Ishikawa (cell line): ENCODE data around the gene PLCE1.

Experiments
- EGR1 ChIP-seq: IDR thresholded peaks from 2 replicates; pipeline ENCODE4 v1.6.1; 2012
- EP300 ChIP-seq: IDR thresholded peaks from 2 replicates; pipeline ENCODE4 v1.6.1; 2012; ENCODE audit warnings: borderline replicate concordance
- FOXM1 ChIP-seq: IDR thresholded peaks from 2 replicates; pipeline ENCODE4 v1.6.1; 2012; ENCODE audit warnings: low read depth, borderline replicate concordance
- TAF1 ChIP-seq: IDR thresholded peaks from 2 replicates; pipeline ENCODE4 v1.6.1; 2012; ENCODE audit warnings: low read depth, mild to moderate bottlenecking
- TEAD4 ChIP-seq: IDR thresholded peaks from 2 replicates; pipeline ENCODE4 v1.6.1; 2012
- TF ChIP-seq, protein P1 (sequence below): IDR thresholded peaks from 2 replicates; pipeline ENCODE4 v1.6.1; 2012
- TF ChIP-seq, protein P2 (sequence below): IDR thresholded peaks from 2 replicates; pipeline ENCODE4 v1.6.1; 2012
- TF ChIP-seq, protein P3 (sequence below): IDR thresholded peaks from 2 replicates; pipeline ENCODE4 v1.6.1; 2012; ENCODE audit warnings: low read depth, mild to moderate bottlenecking

DNA sequence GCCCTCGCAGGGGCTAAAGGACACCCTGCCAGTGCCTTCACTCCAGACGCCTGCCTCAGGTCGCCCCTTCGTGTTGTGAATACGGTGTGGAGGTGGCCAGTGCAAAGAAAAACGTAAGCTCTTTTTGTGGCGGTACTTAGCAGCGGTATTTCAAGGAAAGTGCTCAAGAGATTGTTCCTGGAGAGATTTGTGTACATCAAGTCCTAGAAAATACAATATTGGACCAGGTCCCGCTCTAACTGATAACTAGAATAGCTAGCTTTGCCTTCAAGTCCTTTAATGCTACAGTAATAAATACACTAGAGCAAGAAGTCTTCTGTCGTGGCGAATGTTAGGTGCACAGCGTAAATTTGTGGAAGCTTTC lies 689 bp downstream of the PLCE1 start:
- TF ChIP-seq TEAD4 (no peak), EP300 (no peak), EGR1 (no peak), TAF1 (no peak), FOXM1 (no peak)
- TF ChIP-seq, protein P1, sequence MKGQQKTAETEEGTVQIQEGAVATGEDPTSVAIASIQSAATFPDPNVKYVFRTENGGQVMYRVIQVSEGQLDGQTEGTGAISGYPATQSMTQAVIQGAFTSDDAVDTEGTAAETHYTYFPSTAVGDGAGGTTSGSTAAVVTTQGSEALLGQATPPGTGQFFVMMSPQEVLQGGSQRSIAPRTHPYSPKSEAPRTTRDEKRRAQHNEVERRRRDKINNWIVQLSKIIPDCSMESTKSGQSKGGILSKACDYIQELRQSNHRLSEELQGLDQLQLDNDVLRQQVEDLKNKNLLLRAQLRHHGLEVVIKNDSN, result no peak
- TF ChIP-seq, protein P2, sequence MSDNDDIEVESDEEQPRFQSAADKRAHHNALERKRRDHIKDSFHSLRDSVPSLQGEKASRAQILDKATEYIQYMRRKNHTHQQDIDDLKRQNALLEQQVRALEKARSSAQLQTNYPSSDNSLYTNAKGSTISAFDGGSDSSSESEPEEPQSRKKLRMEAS, result no peak
- TF ChIP-seq, protein P3, sequence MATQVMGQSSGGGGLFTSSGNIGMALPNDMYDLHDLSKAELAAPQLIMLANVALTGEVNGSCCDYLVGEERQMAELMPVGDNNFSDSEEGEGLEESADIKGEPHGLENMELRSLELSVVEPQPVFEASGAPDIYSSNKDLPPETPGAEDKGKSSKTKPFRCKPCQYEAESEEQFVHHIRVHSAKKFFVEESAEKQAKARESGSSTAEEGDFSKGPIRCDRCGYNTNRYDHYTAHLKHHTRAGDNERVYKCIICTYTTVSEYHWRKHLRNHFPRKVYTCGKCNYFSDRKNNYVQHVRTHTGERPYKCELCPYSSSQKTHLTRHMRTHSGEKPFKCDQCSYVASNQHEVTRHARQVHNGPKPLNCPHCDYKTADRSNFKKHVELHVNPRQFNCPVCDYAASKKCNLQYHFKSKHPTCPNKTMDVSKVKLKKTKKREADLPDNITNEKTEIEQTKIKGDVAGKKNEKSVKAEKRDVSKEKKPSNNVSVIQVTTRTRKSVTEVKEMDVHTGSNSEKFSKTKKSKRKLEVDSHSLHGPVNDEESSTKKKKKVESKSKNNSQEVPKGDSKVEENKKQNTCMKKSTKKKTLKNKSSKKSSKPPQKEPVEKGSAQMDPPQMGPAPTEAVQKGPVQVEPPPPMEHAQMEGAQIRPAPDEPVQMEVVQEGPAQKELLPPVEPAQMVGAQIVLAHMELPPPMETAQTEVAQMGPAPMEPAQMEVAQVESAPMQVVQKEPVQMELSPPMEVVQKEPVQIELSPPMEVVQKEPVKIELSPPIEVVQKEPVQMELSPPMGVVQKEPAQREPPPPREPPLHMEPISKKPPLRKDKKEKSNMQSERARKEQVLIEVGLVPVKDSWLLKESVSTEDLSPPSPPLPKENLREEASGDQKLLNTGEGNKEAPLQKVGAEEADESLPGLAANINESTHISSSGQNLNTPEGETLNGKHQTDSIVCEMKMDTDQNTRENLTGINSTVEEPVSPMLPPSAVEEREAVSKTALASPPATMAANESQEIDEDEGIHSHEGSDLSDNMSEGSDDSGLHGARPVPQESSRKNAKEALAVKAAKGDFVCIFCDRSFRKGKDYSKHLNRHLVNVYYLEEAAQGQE, result no peak
